ENCODE data around the gene BTF3L4. TPM values are rescaled to one million over a fixed set of nuclear protein-coding genes. Genes with fewer than 3 reads are reported as not detected.

BTF3L4 gene
- 152 TPM for total RNA-seq

GRCh38 chr1:52056163-52056936 is at the start of gene BTF3L4:
TSS of gene BTF3L4 (plus strand) at chr1:52056295. CDS start at chr1:52059848, 3,553 bp downstream.

GRCh38 chr1:52033190-52034049 is 22.7 kb upstream of the BTF3L4 start, which contains the start of gene KTI12:
TSS of gene KTI12 (minus strand) at chr1:52033810. CDS start at chr1:52033761, 49 bp downstream.

GRCh38 chr1:52055066-52055865 is 829 bp upstream of the BTF3L4 start, which contains the start of gene TXNDC12:
TSS of gene TXNDC12 (minus strand) at chr1:52055191. CDS start at chr1:52055096, 95 bp downstream.

Other genes with a start within 250 kb of the BTF3L4 start
- gene NRDC, start 177.6 kb upstream of the BTF3L4 start, total RNA-seq, result 101 TPM
- gene RAB3B, start 65.6 kb upstream of the BTF3L4 start, total RNA-seq, result 81.2 TPM
- gene KTI12, start 22.5 kb upstream of the BTF3L4 start, total RNA-seq, result 7.4 TPM
- gene TXNDC12, start 1.1 kb upstream of the BTF3L4 start, total RNA-seq, result 27.9 TPM
- 86.5 TPM for gene ZFYVE9, start 85.8 kb downstream of the BTF3L4 start, total RNA-seq